HG02973 (cell line): ENCODE data around the gene FKBP10.
"Not testable (repeated sequence)": the region's sequence is repeated elsewhere in the genome, so short reads cannot be mapped to it uniquely, and the experiment has no call there.

ENCODE experiments used
- ATAC-seq: cut with Tn5 transposase; IDR thresholded peaks from one replicate; pipeline ENCODE4 v1.9.1; 2021; ENCODE audit warnings: moderate library complexity; ENCODE audit not compliant: unreplicated experiment

Gene FKBP10

GRCh38 chr17:41812381-41813151, at the start of gene FKBP10:
FKBP10 (plus strand) TSS chr17:41813004; CDS start chr17:41813035, 31 bp downstream.
- ATAC-seq: no peak

- no peak for ATAC-seq
These were observed 49.5 kb upstream of the FKBP10 start for GRCh38 chr17:41763327-41763726.

DNA sequence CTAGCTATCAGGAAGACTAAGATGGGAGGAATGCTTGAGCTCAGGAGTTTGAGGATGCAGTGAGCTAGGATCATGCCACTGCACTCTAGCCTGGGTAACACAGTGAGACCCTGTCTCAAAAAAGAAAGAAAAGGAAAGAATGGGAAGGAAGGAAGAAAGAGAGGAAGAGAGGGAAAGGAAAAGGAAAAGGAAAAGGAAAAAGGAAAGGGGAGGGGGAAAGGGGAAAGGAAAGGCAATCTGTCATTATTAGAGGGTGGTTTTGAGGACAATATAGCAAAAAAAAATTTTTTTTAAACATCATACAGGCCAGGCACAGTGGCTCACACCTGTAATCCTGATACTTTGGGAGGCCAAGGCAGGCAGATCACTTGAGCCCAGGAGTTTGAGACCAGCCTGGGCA, 46.7 kb upstream of the FKBP10 start:
- no peak for ATAC-seq

DNA sequence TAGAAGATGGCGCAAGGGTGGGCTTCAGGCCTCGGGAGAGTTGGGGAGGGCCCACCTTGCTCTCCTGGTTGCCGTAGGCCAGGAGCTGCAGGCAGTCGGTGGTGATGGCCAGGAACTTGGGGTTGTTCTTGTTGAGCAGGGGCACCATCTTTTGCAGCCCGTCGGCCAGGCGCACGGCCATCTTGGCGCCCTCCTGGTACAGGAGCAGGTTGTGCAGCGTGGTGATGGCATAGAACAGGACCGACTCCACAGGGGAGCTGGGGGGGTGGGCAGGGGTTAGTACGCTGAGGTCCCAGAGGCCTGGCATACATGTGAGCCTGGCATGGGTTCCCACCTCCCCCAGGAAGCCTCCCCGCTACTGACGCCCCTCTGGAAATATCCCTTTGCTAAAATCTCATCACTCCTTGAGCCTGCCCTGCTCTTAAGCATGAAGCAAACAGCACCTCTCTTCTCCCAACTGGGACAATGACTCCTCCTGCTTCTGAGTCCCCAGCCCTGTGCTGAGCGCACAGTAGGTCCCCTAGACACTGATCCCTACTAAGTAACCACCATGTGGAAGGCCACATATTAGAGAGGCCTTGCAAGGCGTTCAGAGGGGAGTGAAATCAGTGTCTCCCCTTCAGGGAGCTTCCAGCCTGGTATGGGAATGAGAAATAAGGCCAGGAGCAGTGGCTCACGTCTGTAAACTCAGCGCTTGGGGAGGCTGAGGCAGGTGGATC, 45.3 kb upstream of the FKBP10 start:
- no peak for ATAC-seq

GRCh38 chr17:41768682-41769288, 44.0 kb upstream of the FKBP10 start:
- no peak for ATAC-seq

DNA sequence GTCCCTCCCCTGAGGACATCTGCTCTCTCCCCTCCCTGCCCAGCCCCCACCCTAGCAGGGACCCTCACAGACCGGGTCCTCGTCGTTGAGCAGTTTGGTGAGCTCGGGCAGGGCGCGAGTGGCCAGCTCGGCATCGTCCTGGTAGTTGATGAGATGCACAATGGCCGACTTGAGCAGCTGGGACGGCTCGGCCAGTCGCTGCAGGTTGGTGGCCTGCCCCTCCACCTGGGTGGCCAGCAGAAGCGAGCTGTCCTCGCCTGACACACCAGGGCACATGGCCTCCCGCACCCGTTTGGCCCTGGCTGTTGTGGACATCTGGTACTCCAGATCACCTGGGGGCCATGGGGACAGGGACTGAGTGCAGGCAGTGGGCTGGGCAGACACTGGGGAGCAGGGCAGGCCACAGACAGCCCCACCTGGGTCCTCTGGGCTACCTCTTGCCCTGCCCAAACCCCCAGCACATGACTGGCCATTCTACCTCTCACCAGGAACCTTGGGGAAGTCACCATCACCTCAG, 43.4 kb upstream of the FKBP10 start:
- no peak for ATAC-seq

GRCh38 chr17:41769985-41770384, 42.8 kb upstream of the FKBP10 start:
- ATAC-seq: no peak

GRCh38 chr17:41771389-41772206, 41.2 kb upstream of the FKBP10 start:
- no peak for ATAC-seq

DNA sequence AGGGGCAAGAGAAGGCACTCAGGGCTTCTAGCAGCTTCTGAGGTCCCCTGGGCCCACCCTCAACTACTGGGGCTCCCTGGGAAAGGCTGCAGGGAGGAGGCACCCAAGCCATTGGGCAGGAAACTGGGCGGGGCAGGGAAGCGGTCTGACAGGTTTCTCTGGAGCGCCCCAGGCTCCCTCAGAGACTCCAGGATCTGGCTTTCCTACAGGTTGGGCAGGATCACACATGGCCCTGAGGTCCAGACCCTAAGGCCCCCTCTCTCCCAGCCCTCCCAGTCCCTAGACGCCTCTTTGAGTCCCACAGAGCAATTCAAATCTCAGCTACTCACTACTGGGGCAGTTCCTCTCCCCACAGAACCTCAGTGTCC, 40.6 kb upstream of the FKBP10 start:
- no peak for ATAC-seq

- ATAC-seq: no peak
These were observed 40.1 kb upstream of the FKBP10 start for GRCh38 chr17:41772586-41773189.

DNA sequence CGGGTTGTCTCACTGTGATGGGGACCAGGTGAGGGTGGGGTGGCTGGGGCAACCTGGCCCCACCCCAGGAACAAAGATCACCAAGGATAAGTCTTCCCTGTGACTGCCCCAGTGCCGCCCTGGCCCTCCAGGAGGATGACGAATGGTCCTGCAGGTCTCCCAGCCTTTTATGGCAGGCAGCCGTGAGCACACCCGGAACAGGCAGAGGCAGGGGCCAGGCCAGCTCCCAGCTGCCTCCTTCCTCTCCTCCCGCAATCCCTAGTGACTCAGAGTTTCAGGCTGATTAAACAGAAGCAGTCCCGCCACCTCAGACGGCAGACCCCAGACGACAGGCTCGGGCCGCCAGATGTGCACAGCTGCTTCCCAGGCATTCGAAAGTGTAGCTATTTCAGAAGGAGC, 39.6 kb upstream of the FKBP10 start:
- ATAC-seq: no peak

- ATAC-seq: no peak
These were observed 39.0 kb upstream of the FKBP10 start for GRCh38 chr17:41773731-41774193.

GRCh38 chr17:41775394-41776226, 37.2 kb upstream of the FKBP10 start:
- no peak for ATAC-seq

DNA sequence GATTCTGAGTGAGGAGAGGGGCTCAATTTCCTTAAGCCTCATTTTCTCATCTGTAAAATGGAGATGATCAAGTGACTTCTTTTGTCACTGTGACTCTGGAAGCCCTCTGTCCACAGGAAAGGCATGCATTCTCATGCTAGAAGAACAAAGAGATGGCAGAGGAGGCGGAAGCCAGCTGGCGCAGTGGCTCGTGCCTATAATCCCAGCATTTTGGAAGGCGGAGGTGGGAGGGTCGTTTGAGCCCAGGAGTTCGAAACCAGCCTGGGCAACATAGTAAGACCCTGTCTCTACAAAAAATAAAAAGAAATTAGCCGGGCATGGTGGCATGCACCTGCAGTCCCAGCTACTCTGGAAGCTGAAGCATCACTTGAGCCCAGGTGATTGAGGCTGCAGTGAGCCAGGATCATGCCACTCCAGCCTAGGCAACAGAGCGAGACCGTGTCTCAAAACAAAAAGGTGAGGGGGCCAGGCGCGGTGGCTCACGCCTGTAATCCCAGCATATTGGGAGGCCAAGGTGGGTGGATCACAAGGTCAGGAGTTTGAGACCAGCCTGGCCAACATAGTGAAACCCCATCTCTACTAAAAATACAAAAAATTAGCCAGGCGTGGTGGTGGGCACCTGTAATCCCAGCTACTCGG, 36.4 kb upstream of the FKBP10 start:
- ATAC-seq: not testable (repeated sequence)

DNA sequence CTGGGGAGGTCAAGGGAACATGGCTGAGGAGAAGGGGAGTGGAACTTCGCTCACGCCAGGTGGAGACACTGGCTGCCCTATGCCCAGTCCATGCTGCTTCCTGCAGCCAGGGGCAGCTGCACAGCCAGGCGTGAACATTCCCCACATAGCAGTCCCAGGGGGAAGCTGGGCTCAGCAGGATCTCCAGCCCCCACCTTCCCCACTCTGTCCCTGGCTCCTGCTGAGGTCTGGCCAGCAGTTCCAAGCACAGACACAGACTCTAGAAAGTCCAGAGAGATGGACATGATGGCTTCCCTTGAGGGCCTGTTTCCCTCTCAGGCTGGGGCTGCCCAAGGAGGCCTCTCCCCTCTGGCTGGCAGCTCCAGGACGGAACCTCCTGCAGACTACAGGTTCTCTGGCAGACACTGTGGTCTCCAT, 35.6 kb upstream of the FKBP10 start:
- no peak for ATAC-seq

DNA sequence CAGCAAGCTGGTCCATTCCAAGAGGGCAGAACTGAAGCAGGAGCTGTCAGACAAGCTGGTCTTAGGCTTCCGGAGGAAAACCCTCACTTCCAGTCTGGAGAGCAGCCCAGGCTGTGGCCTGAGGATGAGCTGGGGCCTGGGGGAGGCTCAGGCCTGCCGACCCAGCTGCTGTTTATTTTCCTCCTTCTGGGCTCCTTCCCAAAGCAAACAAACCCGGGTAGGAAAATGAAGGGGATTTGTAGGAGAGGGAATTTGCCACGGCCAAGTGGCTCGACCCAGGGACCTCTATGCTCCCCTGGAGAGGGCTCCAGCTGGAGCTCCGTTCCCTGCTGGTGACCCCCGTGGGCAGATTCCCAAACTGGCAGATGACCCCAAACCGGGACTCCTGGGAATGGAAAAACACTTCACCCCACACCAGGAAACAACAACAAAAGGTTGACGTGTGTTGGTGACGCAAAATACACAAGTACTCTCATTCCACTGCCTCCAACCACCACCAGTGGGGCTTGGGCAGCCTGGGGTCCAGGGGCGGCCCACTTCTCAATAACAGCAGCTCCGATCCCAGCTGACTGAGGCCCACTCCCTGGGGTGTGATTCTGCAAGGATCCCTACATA, 35.1 kb upstream of the FKBP10 start:
- ATAC-seq: no peak

DNA sequence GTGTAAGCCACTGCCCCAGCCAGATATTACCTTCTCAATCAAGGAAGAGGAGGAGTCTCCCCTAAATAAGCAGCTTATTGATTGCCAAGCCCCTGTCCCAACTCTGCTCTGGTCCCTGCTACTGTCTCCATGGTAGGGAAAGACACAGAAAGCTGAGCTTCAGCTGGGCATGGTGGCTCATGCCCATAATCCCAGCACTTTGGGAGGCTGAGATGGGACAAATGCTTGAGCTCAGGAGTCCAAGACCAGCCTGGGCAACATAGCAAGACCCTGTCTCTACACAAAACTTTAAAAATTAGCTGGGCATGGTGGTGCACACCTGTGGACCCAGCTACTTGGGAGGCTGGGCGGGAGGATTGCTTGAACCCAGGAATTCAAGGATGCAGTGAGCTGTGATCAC, 32.9 kb upstream of the FKBP10 start:
- no peak for ATAC-seq

DNA sequence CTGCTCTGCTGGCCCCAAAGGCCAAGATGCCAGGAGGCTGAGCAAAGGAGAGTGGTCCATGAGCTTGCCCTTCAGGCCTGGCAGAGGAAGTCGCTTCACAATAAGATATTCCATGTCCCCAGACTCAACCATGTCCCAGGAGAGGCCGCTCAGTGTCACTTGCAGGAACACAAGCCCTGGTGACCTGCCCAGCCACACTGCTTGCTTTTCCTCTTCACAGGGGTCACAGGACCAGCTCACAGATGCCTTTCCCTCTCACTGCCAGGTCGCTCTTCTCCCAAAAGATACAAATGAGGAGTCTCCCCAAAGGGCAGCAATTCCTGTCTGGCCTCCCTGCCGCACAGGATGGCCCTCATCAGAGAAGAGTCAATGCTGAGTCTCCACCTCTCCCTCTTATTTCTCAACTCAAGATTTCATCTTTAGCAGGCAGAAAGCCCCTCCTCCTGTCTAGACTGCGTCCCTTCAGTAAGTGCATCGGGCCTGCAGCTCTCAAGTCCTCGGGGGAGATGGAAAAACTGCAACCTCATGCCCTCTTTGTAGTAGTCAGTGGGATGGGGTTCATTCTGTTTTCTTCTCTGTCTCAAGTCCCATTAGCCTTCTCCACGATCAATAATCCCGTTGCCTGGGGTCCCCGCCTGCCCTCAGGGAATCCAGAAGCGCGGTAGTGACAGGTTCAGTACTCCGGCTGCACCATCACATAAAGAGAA, 31.2 kb upstream of the FKBP10 start:
- ATAC-seq: no peak
